HG03565 (cell line): ENCODE measurements around the gene MARCHF4.

Experiments used
- ATAC-seq: cut with Tn5 transposase; IDR thresholded peaks from one replicate; pipeline ENCODE4 v1.9.1; 2021; ENCODE audit warnings: mild to moderate bottlenecking, moderate library complexity; ENCODE audit not compliant: unreplicated experiment

Gene MARCHF4

DNA sequence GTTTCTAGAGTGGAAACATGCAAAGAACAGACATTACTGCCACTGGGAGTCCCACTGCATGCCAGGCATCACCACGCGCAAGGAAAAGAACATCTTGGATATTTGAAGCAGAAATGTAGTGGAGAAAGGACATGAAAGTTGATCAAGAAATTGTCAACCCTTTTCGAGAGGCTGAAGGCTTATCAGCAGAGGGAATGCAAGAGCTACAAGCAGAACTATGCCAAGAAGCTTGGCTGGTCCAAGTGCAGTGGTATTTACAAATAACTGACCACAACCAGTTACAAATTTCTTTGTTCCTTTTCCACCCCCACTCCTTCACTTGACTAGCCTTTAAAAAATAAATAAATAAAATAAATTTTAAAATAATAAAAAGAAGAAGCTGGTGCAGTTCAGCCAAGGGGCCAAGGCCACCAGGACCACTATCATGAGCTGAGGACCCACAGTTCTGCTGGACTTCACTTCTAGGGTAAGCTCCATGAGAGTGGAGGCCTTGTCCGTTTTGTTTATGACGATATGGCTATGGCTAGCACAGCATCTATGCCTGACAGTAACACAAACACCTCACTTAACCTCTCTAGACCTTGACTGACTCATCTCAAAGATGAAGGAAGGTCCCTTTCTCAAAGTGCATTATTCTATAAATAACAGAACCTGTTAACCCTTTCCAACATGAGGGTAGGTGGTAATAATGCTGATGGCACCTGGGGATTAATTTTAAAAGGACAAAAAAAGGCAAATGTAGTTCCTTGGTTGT lies 20.9 kb downstream of the MARCHF4 start:
- ATAC-seq: no peak

DNA sequence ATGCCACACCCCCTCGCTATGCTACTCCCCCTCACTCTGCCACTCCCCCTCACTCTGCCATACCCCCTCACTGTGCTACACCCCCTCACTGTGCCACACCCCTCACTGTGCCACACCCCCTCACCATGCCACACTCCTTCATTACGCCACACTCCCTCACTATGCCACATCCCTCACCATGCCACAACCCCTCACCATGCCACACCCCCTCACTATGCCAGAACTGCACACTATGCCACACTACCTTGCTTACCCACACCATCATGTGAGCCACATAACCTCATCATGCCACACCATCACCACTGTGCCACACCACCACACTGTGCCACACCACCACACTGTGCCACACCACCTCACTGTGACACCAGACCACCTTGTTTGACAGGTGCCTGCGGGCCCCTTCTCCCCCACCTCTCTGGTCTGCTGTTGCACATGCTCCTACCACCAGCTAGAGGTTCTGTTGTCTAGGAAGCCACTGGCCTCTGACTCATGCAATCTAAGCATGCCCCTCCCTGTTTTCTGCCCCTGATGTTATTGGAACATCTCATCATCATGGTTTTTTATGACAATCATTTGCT lies 22.0 kb downstream of the MARCHF4 start:
- ATAC-seq: no peak

DNA sequence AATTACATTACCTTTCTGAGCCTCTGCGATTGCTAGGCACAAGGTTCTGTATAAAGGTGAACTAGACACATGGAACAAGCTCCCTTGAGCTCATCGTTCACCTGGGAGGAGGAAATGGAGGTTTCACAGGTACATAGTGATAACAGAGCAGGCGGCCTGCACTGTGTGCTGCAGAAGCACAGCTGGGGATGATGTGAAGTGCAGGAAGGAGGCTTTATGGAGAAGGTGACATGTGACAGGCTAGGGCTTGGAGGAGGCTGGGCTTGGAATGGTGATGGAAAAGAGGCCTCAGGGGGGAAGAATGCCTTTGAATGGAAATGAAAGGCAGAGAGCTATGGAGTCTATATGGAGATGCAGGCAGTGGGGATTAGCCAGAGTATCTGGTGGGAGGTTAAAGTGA lies 22.9 kb downstream of the MARCHF4 start:
- no peak for ATAC-seq

DNA sequence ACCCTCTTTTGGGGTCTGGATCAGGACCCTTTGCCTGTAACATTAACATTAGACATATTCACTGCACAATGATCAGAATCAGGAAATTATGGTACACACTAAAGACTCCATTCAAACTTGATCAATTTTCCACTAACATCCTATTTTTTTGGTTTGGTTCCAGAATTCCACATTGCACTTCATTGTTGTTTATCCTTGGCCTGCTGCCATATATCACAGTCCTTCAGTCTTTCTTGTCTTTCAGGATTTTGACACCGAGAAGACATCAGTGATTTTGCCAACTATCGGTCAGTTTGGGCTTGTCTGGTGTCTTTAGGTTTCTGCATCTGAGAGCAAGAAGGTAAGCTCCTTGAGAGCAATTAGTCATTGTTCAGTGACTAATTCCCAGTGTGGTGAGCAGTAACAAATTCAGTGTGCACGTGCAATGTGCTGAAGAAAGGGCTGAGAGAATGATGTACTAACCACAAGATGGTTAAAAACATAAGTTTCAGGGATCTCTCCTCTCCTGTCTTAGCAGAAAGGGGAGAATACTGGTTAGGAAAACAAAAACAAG lies 23.5 kb downstream of the MARCHF4 start:
- ATAC-seq: no peak

DNA sequence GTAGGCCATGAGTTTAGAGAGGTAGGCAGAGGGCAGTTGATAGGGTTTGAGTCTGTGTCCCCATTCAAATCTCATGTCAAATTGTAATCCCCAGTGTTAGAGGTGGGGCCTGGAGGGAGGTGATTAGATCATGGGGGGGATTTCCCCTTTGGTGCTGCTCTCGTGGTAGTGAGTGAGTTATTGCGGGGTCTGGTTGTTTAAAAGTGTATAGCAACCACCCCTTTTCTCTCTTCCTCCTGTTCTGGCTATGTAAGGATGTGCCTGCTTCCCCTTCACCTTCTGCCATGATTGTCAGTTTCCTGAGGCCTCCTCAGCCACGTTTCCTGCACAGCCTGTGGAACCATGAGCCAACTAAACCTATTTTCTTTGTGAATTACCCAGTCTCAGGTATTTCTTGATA lies 25.5 kb downstream of the MARCHF4 start:
- ATAC-seq: no peak

DNA sequence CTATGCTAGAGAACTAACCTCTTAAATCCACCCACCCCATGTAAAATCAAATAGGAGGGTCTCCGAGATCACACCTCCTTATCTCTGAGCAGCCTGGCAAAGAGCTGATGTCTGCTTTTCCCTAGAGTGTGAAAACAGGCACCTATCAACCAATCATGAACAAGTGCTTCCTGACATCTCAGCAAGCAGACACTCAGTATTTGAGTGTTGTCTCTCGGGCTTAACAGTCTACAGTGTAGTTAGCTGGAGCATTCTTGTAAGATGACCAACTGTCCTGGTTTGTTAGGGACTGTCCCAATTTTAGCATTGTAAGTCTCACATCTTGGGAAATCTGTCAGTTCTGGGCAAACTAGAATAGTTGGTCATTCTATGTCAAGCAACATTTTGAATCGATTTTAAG lies 26.4 kb downstream of the MARCHF4 start:
- no peak for ATAC-seq

DNA sequence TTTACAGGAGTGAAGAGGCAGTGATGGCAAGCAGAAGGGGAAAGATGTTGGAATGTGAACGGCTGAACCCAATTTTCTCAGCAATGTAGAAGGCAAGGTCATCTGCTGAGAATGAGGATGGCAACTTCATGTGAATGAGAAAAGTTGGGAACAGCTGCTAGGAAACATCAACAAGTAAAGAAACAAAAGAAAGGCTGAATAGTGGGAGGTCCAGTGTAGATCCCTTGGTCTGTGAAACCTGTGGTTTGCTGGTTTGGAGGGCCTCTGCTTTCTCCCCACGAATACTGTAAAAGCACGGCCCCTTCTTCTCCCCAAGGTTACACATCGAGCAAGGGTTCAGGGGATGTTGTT lies 27.4 kb downstream of the MARCHF4 start:
- ATAC-seq: no peak

DNA sequence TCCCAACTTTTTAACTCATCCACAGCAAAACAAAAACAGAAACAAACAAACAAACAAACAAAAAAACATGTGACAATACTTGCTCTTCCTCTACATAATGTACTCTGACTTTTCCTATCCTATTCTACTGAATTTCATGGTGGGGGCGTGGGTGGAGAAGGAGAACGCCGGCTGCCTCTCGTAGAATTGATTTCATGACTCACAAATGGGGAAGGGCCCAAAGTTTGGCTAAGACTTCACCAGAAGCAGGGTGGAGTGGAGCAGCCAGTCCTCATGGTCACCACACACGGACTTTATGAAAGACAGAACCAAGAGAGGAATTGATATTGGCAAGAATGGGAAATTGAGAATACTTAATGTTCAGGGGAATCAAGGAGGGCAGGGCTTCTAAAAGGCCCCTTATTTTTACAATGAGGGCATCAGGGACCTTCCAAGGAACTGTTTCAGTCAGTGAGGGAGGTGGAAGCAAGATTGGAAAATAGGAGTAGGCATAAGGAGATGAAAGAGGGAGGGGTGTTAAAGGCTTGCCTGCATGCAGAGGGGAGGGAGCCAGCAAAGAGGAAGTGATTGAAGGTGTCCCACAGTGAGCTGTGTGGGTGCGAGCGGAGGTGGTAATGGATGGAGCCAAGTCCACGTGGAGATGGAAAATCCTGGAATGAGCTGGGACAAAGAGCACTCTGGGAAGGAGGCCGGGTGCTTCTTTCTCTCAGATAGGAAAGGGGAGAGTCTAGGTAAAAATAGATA lies 27.9 kb downstream of the MARCHF4 start:
- no peak for ATAC-seq

DNA sequence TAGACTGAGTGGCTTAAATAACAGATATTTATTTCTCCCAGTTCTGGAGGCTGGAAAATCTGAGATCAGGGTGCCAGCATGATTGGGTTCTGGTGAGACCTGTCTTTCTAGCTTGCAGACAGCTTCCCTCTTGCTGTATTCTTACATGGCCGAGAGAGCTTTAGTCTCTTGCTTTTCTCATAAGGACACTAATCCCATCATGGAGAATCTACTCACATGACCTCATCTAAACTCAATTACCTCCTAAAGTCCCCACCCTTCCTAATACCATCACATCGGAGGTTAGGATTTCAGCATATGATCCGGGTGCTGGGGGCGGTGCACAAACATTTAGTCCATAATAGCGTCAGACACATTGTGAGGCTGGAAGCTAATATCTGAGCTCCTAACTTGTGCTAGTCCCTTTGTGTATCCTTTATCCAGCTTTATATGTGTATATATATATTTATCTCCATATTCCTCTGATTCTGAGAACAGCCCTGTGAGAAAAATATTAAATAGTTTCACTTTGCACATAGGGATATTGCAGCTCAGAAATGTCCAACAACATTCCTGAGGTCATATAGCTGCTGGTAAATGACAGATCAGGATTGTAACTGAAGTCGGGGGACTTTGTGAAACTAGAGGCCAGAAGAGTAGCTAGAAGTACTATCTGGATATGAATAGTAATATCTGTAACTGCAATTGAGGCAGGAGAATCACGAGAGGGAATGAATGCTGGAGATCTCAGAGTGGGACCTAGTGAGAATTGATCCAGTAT lies 28.9 kb downstream of the MARCHF4 start:
- ATAC-seq: no peak

DNA sequence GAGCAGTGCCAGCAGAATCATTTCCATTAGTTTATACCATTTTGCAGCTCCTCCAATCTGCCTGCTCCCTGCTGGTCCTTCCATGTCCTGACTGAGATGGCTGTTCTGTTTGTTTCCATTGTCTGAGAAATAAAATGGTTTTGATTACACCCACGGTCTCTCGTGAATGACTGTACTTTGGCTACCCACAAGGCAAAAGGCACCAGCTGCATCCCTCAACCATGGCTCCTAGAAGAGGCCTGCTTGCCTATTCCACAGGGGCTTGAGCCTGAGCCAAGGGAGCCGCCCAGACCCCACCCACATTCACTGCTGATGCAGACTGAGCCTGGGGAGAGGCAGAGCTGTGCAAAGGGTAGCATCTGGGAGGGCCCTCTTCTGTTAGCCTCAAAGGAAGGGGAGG lies 31.2 kb downstream of the MARCHF4 start:
- ATAC-seq: no peak

DNA sequence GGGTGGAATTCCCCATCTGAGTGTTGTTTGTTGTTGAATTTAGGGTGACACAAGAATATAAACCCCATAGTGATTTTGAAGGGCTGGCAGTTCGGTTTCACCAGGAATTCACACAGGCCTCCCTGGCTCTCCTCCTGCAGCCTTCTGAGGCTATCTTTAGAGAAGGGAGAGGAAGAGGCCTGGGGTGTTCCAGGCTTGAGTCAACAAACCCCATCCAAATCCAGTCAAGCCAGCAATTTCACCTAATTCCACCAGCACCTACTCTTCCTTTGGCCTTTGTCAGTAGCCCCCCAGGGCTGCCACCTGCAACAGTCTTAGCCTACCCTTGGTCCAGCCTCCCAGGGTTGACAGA lies 32.0 kb downstream of the MARCHF4 start:
- no peak for ATAC-seq

DNA sequence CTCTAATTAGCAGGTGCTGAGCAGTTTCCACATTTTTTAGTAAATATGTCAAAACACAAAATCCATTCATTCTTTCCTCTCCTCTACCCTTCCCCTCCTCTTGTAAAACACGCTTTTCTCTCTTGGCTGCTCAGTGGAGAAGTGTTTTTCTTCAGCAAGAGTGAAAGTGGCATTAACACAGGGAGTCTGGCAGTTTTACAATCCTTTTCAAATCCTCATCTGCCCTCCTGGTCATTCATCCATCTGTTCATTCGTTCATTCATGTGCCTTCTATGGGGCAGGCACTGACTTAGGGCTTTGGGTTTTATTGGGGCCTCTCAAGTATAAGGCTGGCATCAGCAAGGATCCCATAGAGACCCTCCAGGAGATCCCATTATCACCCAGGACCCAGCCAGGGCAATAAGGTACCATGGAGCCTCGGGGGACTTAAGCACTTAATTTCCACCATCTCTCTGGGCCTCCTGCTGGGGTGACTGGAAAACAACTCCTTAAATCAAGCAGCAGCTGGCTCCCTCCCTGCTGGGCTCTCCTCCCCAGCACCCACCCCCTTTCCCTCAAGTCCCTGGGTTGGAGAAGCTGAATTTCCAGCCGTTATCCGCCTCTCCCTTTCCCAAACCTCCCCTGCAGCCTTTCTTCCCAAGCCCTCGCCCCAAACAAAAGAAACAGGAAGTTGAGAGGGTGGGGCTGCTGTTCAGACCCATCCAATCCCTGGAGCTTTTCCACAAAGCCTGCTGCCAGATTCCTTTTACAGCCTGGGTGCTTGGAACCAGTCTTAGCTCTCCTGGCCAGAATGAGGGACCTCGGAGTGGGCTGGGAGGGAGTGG lies 32.6 kb downstream of the MARCHF4 start:
- no peak for ATAC-seq

DNA sequence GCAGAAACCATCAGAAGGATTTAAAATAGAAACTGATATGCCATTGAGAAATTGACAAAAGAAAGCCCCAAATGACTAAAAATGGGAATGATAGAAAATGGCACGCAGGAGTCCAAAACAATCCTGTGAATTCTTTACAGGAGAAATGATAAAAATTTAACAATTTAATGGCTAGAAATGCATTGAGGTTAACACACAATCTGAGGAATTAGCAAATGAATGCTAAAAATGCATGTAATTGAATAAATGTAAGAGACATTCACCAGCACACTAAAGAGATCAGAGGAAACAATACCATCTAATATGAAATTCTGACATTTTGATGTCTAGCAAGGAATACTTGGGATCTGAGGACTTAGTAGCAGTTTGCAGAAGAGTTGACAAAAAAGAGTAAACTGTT lies 37.0 kb downstream of the MARCHF4 start:
- ATAC-seq: no peak

DNA sequence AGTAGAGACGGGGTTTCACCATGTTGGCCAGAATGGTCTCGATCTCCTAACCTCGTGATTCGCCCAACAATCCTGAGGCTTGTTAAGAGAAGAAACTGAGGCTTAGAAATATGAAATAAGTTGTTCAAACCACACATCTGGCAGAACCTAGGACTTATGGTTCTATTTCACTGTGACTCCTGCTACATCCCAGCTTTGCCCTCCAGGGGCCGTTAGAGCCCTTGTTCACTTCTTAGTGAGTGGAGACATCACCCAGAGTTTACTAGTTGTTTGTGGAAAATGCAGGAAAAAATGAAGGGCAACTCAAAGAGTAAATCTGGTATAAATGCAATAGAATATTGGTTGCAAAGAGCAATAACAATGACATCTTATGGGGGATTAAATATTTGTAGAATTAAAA lies 43.9 kb downstream of the MARCHF4 start:
- ATAC-seq: no peak

DNA sequence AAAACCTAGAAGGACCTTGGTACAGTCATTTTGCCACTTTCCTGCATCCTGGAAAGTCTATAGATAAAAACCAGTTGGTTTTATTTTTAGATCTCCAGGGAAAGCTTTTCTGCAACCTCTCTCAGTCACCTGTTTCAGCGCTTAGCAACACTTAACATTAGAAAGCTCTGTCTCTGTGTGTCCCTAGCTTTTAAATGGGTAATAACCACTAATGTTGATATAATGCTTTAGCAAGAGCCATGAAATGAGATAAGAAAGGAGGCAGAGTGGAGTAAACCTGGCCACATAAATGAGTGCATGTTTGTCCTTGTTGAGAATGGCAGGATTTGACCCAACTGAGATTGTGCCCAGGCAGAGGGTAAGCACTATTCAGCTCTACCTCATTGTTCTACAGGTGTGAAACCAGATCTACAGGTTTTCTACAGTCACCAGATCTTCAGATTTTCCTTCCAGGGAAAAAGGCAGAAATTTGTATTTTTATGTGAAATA lies 44.8 kb downstream of the MARCHF4 start:
- ATAC-seq: no peak
